Activated CD4-positive, alpha-beta T cell treated with anti-CD3 and anti-CD28 coated beads, Interleukin-2, Interleukin-4, amounts not matched to agents 100 ng/mL and 50 ng/mL, durations not matched to agents 16 hours and 8 hours (primary cell): ENCODE results near the gene SRGAP3.
A peak's percentile ranks its signal among the peaks of the same experiment; 100 is the strongest.

Experiments
- DNase-seq: peaks from one replicate; pipeline ENCODE4 v3.0.0-alpha.2; 2020; ENCODE audit warnings: low spot score

The SRGAP3 gene

DNA sequence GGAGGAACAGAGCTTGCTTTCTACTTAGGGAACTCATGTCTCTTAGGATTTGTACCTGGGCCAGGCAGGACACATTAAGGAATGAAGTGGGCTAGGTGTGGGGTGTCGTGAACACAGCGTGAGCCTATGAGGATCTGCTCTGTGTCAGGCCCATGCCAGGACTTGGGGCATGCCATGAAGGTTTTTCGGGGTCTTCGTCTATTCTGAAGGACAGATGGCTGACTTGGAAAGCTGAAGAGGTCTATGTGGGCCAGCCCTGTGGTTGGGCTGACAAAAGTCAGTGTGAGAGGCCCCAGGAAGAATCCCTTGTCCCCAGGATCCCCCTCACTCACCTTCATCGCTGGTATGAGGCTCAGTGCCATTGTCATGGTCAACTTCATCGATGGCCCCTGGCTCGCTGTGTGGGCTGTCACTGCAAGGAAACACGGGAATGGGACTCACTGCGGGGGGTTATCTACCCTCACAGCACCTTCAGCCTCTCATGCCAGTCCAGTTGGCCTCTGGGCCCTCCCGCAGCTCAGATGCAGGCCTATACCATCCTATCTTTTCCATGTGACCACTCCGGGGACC, 239.4 kb downstream of the SRGAP3 start:
- DNase-seq: no peak

DNA sequence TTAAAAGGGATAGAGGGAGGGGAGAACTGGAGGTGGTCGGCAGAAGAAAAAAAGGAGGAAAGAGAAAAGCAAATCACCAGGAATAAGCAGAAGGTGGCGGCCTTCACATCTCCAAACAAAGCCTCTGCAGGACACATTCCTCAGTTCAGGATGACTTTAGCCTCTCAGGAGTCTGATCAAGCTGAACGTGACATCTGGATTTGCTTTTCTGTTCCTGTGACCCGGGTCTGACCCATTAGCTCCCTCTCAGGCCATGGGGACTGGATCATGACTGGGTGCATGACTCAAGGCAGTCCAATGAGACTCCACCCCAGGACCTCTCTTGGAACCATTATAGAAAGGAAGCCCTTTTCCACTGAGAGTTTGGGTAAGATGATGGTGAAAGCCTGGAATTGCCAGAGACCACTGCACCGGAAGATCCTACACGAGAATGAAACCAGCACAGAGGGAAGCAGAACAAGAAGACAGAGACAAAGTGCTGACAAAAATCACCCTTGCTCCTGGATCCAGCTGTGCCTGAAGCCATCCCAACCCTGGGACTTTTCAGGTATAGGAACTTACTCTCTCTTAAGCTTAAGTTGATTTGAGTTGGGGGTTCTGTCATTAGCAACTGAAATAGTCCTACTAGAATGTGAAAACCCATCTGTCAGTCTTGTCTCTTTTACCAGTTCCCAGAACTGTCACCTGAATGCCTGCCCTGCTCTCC, 240.7 kb downstream of the SRGAP3 start:
- DNase-seq: no peak

DNA sequence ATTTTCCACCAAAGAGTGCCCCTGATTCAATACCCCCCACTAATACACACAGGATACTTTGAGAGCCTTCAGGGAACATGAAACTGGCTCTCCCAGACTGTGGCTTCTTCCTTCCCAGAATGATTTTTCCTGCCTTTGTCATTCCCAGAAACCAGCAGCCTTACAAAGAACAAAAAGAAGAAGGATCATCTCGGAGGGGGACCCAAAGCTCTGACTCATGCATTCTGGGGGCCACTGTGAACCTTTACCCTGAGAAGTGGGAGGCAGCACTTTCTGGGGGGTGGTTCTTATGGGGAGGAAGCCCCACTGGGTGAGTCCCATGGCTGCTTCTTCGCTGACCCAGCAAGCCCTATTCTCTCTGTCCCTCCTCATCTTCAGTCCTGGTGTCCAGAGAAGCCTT, 241.5 kb downstream of the SRGAP3 start:
- DNase-seq: no peak

DNA sequence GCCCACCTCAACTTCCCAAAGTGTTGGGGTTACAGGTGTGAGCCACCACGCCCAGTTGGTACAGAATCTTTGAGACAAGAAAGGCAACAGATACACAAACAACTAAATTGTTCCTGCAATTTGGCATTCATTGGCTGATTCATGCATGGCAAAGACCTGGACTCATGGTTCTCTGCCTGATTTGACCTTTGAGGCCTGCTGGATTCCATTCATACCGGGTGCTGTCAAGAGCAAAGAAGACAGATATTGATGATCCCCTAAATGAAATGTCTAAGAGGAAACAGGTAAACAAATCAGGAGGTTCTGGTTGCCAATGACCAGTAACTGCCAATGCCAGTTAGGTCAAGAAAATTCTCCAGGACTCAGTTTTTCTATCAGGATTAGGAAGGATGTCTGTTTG, 242.2 kb downstream of the SRGAP3 start:
- no peak for DNase-seq

DNA sequence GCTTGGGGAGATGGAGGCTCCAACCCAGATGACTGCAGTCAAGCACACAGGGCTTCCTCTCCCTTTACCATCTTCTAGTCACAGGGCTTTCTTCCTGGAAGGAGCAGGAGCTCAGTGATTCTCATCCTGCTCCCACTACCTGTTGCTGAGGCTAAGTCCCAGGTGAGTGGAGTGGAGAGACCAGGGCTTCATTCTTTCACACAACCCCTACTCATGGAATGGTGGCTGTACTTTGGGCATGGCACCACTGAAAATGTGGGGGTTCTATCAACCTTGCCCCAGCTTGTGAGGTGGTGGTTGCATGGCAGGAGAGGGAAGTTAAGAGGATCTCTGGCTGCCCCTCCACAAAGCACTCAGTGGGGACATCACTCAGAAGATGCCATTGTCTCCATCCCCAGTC, 249.4 kb downstream of the SRGAP3 start:
- no peak for DNase-seq

DNA sequence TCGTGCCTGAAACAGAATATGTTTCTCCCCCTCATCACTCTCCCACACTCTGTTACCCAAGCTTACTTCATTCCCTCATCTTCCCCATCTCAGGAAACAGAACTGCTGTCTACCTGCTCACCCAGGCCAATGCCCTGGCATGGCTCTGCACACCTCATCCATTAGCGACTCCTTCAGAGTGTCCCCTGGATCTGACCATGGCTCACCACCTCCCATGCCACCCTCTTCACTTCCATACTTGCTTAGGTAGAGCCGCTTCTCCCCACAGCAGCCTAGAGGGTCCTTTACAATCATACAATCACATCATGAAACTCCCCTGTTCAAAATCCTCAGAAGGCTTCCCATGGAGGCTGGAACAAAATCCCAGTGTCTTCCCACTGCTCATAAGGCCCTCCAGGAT, 252.3 kb downstream of the SRGAP3 start:
- DNase-seq: no peak

- no peak for DNase-seq
These were observed 252.7 kb downstream of the SRGAP3 start for GRCh38 chr3:8996681-8997121.

- DNase-seq: no peak
These were observed 253.2 kb downstream of the SRGAP3 start for GRCh38 chr3:8996216-8996615.

DNA sequence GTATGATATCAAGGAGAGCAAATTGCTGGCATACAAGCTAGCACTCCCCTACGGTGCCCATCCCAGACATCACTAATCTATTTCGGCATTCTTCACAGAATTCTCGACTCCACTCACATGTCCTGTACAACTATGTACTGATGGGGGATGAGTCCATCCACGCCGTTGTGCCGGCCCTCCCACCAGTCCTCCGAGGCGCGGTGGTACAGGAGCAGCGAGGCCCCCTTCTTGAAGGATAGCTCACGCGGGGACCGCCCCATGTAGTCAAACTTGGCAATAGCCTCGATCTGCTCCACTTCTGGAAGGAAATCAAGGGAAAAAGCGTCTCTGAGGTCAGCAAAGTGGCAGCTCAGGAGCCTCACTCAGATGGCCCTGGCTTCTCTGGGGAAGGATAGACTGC, 255.2 kb downstream of the SRGAP3 start:
- no peak for DNase-seq

GRCh38 chr3:8993331-8993730, 256.1 kb downstream of the SRGAP3 start:
- no peak for DNase-seq

DNA sequence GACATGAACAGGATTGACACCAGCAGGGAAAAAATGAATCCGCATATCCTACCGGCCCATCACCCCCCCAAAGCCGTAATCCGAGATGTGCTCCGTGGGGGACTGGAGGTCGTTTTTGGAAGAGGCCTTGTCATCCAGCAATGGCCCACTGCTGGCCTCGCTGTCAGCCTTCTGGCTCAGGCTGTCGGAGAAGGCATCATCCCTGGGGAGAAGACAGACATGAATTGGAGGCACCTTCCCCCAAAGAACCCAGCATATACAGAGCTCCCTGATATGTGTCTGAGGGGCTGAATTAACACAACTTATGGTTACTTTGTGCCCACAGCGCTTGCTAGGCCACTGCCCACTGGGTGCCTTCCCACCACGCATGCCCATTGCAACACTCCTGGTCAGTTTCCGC, 256.6 kb downstream of the SRGAP3 start:
- no peak for DNase-seq

- DNase-seq: no peak
These were observed 257.2 kb downstream of the SRGAP3 start for GRCh38 chr3:8992199-8992598.

- no peak for DNase-seq
These were observed 258.9 kb downstream of the SRGAP3 start for GRCh38 chr3:8990266-8991215.

DNA sequence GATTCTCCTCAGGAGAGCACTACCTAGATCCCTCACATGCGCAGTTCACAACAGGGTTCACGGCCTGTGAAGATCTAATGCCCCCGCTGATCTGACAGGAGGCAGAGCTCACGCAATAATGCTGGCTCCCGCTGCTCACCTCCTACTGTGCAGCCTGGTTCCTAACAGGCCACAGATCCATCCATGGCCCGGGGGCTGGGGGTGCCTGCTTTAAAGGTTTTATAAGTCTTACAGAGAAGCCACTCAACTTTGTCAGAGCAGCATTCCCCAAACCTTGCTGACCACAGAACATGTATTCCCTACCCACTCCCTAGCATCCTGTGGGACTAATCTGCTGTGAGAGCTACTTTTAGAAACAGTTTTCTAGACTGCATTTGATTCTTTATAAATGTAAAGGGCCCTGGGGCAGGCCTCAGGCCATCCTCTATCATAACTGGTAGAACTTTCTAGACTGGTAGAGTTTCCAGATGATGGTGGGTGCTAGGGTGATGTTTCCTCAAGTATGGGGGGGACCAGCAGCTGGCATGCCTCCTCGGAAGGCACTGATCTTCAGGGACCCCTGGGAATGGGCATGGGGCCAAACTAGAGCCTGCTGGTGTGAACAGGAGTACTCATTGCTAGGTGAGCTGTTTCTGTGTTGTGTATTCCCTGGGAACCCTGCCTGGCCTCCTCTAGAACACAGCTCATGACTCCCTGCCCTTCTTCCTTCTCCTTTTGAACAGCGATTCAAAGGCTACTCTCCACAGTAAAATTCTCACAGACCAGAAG, 260.5 kb downstream of the SRGAP3 start:
- no peak for DNase-seq

DNA sequence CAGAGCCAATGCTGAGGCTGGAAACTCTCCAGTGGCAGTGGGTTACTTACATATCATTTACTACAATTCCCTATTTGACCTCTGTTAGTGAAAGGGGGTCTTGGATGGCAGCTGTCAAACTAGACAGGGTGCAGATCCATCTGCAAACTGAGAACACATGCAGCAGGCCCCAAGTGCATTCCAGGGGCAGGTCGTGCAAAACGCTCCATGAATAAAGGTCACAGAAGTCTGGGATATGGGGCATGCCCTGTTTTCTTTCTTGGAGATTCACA, 261.1 kb downstream of the SRGAP3 start:
- no peak for DNase-seq

DNA sequence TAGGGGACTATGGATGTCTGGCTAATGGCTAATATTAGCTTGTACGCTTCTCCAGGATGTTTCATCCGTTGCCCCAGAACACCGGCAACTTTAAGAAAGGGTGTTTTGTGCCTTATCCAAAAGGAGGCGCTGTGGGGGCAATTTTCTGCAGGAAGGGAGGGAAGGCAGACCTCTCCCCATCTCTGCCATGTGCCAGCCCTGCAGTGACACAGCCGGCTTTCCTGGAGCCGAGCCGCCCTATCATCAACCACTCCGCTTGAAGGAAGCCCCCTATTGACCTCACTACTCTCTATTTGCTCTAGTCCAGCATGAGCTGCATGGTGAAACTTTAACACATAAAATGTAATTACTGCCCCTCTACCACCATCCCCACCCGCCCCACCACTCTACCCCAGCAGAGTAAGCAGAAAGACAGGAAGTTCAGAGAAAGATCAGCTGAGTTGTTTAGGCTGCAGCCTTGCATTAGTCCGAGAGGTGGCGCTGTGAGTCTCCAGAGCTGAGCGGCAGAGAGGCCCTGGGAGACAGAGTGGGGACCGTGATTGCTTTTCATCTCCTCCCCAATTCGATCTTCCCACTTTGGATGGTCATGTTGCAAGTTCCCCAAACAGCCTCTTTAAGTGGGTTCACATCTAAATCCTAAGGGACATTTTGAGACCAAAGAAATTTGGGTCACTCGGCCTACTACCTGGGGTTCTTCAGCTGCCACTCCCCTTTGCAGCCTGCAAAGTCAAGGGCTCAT, 261.6 kb downstream of the SRGAP3 start:
- peak; percentile 66 for DNase-seq

DNA sequence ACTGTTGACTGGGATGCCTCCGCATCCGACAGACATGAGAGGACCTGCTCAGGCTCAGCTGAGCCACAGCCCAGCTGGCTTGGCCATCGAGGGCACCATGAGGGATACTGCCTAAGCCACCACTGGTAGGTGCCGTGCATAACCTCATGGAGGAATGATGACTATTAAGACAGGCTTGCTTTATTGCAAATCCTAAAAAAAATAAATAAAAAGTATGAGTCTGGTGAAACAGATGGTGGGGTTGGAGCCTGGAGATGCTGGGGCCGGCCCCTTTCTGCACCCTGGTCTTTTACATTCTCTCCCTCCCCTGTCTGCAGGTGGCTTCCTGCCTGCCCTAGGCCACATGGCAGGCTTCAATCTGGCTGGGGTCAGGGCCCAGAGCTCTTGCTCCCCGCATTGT, 262.2 kb downstream of the SRGAP3 start:
- no peak for DNase-seq

DNA sequence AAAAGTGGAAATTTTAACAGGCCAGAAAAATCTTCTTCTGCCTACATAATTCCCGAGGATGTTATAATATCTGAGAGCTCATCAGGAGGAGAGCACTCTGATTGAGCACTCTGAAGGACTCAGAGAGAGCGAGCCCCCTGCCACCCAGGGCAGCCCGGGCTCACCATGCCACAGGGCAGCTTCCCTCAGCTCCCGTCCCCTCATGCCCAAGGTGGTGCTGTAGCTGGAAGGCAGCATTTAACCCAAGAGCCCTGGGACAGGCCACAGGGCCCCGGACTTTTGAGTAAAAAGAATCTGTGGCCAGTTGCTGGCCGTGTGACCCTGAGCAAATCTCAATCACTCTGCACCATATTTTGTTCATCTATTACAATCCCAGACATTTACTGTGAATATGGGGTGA, 262.7 kb downstream of the SRGAP3 start:
- DNase-seq: no peak

- no peak for DNase-seq
These were observed 263.6 kb downstream of the SRGAP3 start for GRCh38 chr3:8985876-8986275.

GRCh38 chr3:8985411-8985831, 264.0 kb downstream of the SRGAP3 start:
- no peak for DNase-seq

DNA sequence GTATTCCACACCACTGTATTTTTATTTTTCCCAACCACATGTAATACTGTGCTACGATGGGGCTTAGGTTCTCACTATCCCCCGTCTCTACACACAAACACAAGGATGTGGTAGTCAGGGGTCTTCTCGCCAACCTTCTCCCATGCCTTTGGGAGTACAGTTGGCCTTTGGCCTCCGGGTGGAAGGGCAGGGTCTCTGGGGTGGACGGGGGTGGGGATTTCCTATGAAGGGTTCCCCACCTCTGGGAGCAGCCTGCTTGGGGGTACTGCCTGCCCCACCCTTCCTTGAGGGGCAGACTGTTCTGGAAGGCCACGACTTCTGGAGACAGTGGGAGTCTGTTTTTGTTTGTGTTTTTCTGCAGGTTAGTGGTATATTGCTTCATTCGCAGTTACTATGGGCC, 264.9 kb downstream of the SRGAP3 start:
- no peak for DNase-seq

DNA sequence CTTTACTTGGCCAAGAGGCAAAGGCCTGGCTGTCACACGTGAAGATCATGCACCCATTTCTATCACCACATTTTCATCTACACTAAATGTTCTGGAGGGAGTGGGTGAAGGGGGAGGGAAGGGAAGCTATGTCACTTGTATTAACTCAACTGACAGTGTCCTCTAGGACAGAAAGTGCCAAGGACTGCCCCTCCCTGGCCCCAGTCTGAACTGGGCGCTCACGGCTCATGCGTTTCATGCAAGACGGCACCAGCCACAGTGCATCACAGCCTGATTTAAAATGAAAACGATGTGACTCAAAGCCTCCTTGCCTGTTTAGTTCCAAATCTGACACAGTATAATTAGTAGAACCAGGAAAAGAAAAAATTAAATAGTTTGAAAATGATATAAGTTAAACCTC, 265.4 kb downstream of the SRGAP3 start:
- no peak for DNase-seq
